ENCODE data around the gene RPL36A.

DNA sequence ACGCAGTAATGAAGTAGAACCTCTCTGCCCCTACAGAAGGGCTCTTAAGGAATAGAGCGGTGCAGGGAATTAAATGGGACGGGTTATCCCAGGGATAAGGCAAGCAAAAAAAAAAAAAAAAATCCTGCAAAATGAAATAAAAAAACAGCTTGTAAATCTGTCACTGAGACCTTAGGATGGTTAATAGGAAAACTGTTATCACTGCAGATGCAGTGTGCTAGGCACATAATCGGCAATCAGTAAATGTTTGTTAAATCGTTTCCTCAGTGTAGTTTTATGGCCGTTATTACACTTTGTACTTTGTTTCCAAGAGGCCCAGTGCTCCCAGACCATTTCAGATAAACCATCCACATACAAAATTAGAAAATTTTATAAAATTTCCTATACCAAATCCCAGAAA, 18.2 kb downstream of the RPL36A start:
- TF ChIP-seq EZH2phosphoT487 (conservative IDR thresholded peaks at IDR 0.05; ENCODE audit: low read length): no peak
- TF ChIP-seq, protein P1, sequence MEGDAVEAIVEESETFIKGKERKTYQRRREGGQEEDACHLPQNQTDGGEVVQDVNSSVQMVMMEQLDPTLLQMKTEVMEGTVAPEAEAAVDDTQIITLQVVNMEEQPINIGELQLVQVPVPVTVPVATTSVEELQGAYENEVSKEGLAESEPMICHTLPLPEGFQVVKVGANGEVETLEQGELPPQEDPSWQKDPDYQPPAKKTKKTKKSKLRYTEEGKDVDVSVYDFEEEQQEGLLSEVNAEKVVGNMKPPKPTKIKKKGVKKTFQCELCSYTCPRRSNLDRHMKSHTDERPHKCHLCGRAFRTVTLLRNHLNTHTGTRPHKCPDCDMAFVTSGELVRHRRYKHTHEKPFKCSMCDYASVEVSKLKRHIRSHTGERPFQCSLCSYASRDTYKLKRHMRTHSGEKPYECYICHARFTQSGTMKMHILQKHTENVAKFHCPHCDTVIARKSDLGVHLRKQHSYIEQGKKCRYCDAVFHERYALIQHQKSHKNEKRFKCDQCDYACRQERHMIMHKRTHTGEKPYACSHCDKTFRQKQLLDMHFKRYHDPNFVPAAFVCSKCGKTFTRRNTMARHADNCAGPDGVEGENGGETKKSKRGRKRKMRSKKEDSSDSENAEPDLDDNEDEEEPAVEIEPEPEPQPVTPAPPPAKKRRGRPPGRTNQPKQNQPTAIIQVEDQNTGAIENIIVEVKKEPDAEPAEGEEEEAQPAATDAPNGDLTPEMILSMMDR (IDR thresholded peaks at IDR 0.05; ENCODE audit: insufficient read depth, low read length, poor library complexity, severe bottlenecking): no peak
